Hematopoietic multipotent progenitor cell treated with erythropoietin and hydrocortisone succinate and interleukin-3 and kit ligand, for 8 days (in vitro differentiated cells): ENCODE measurements around the gene SH2D3C.

ENCODE experiments used
- DNase-seq: peaks from one replicate; pipeline ENCODE4 v3.0.0-alpha.2; 2015

Gene SH2D3C

DNA sequence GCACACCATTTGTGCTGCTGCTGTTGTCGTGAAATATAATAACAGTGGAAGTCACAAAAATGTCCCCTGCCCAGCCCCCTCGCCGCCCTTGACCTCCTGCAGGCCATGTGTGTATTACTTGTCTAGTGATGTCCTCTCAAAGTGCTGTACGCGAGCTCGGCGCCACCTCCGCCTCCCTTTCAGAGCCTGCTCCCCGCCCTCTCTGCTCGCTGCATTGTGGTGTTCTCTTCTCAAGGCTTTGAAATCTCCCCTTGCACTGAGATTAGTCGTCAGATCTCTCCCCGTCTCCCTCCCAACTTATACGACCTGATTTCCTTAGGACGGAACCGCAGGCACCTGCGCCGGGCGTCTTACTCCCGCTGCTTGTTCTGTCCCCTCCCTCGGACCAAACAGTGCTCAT lies 86.4 kb downstream of the SH2D3C start:
- no peak for DNase-seq

DNA sequence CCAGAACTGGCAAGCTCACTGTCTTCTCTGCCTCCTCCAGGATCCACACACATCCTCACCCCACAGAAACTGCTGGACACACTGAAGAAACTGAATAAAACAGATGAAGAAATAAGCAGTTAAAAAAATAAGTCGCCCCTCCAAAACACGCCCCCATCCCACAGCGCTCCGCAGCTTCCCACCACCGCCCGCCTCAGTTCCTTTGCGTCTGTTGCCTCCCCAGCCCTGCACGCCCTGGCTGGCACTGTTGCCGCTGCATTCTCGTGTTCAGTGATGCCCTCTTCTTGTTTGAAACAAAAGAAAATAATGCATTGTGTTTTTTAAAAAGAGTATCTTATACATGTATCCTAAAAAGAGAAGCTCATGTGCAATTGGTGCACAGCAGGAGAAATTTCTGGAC lies 87.7 kb downstream of the SH2D3C start:
- DNase-seq = no peak

DNA sequence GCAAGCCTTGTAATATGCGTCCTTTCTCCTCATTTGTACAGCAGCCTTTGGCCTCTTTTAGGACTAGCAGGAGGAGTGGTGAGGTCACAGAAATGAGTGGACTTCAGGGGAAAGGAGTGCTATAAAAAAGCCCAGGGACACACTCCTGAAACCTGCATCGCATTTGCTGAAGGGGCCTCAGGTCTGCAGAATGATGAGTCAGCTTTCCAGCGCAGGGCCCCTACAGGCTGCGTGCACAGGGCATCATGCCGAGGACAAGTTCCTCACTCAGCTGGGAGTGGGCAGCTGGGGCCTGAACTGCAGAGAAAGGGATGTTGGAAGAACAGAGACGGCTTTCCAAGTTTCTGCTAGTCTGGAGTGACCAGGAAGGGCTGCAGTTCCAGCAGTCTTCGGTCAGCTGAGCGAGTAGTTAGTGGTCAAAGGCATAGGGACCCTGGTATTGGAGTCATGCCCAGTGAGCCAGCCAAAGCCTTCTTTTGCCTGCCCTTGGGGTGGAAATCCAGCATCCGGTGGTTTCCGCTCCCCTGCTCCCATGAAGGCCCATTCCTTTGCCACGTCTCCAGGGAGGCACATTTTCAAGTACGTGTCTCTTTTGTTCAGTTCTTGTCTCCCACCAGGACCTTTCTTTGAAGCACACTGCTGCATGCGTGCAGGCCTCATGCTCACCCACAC lies 89.0 kb downstream of the SH2D3C start:
- no peak for DNase-seq
